ENCODE results near the gene GDF2.

GDF2 gene

DNA sequence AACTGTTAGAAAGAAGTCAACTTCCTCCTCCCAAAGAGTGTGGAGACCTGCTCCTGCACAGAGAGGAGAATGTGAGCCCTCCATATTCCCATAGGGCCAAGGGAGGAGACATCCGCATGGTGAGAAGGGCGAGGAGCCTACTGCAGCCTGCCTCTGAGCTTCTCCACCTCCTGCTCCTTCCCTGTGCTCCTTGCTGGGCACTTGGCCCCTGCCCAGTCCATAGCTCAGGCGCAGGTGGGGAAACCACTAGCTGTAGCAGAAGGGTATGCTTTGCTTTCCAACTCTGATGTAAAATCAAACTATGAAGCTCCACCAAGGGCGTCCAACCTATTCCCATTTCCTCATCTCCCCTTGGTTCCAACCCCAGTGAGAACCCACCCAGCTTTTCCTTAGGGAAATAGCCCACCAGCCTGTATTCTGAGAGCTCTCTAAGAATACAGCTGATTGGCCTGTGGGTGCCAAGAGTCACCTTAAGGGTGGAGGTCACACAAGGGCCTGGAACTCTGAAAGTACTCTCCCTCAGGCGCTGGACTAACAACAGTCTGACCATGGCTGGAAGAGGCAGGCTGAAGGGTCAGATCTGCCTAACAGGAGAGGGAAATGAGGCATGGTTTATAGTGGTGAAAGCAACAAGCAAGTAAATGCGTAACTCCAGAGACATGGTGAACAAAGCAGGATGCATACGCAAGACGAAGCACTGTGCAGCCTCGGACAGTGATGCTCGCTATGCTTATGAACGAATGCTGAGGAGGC lies 47.9 kb downstream of the GDF2 start:
- no peak overlapping the region for H3K4me3 ChIP-seq (ENCODE audit: low read depth, low read length)
- peaks cover 3% of the 10 kb centered on the region for H3K4me1 ChIP-seq (ENCODE audit: control insufficient read depth, insufficient read depth, low read length)
- H3K9me3 ChIP-seq (ENCODE audit: control insufficient read depth, insufficient read depth, low read length) = no peaks in the 10 kb centered on the region
- H3K9ac ChIP-seq (ENCODE audit: low read depth, low read length) = no peak overlapping the region
- H3K27me3 ChIP-seq (ENCODE audit: control insufficient read depth, insufficient read depth, low read length) = no peaks in the 10 kb centered on the region
- peaks cover 7% of the 10 kb centered on the region for H3K36me3 ChIP-seq (ENCODE audit: control insufficient read depth, insufficient read depth, low read length)

GRCh38 chr10:47370878-47371277 lies 48.6 kb downstream of the GDF2 start:
- no peak overlapping the region for H3K4me3 ChIP-seq (ENCODE audit: low read depth, low read length)
- no peaks in the 10 kb centered on the region for H3K9me3 ChIP-seq (ENCODE audit: control insufficient read depth, insufficient read depth, low read length)
- H3K27me3 ChIP-seq (ENCODE audit: control insufficient read depth, insufficient read depth, low read length) = no peaks in the 10 kb centered on the region
- H3K4me1 ChIP-seq (ENCODE audit: control insufficient read depth, insufficient read depth, low read length) = peaks cover 3% of the 10 kb centered on the region
- no peak overlapping the region for H3K9ac ChIP-seq (ENCODE audit: low read depth, low read length)
- H3K36me3 ChIP-seq (ENCODE audit: control insufficient read depth, insufficient read depth, low read length) = peaks cover 7% of the 10 kb centered on the region

DNA sequence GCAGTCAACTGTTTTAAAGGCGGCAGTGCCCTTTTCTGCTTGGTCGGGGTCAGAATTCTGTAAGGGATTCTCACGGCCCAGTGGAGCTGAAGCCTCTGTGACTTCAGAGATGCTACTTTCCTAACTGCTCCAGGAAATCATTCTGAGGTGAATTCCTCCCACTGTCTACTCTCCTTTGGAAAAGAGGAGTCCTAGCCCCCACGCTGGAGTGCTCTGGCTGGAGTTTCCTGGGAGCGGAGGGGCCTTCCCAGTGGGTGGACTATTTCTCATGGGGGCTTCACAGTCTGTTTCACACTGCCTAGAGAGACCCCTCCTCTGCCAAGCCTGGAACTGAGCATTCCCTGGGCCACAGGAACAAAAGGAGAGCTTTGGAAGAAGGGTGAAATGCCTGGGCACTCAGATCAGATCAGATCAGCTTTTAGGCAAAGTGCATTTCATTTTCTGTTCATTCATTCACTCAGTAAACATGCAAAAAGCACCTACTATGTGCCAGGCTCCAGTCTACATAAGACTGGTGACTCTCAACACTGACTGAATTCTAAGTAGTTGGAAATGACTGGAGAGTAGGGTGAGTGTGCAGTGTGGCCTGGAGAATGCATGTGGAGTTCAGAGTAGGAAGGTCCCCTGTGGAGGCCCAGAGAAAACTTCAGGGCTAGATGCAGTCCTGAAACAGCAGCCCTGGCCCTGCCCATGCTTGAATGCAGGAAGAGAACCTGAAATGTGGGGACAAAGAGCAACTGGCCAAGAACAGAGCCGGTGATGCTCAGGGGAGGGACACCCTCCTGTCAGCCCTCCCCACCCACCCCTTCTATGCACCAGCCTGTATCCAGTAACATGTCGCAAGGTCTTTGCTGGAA lies 49.6 kb downstream of the GDF2 start:
- no peaks in the 10 kb centered on the region for H3K27me3 ChIP-seq (ENCODE audit: control insufficient read depth, insufficient read depth, low read length)
- H3K4me3 ChIP-seq (ENCODE audit: low read depth, low read length) = no peak overlapping the region
- peaks cover 7% of the 10 kb centered on the region for H3K36me3 ChIP-seq (ENCODE audit: control insufficient read depth, insufficient read depth, low read length)
- H3K4me1 ChIP-seq (ENCODE audit: control insufficient read depth, insufficient read depth, low read length) = peaks cover 3% of the 10 kb centered on the region
- no peaks in the 10 kb centered on the region for H3K9me3 ChIP-seq (ENCODE audit: control insufficient read depth, insufficient read depth, low read length)
- no peak overlapping the region for H3K9ac ChIP-seq (ENCODE audit: low read depth, low read length)

DNA sequence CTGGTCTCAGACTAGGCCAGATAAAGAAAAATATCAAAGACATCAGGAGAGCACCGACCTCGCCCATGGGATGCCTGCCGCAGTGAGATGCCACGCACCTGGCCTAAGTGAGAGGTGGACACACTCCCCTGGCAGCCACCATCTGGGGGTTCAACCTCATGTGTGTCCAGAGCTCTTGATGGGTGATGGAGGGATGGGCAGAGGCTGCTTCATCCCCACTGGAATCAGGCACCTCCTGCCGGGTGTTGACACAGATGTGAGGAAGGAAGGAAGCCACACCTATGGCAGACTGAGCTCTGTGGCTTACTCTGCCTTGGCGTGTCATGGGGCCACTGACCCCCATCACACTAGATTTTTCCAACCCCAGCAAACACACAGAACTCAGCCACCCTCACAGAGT lies 50.5 kb downstream of the GDF2 start:
- Histone ChIP-seq H3K9ac (ENCODE audit: low read depth, low read length) (no peak overlapping the region), H3K9me3 (ENCODE audit: control insufficient read depth, insufficient read depth, low read length) (no peaks in the 10 kb centered on the region), H3K27me3 (ENCODE audit: control insufficient read depth, insufficient read depth, low read length) (no peaks in the 10 kb centered on the region), H3K4me1 (ENCODE audit: control insufficient read depth, insufficient read depth, low read length) (peaks cover 3% of the 10 kb centered on the region), H3K36me3 (ENCODE audit: control insufficient read depth, insufficient read depth, low read length) (peaks cover 3% of the 10 kb centered on the region), H3K4me3 (ENCODE audit: low read depth, low read length) (no peak overlapping the region)

GRCh38 chr10:47374611-47375536 lies 52.6 kb downstream of the GDF2 start:
- no peak overlapping the region for H3K9ac ChIP-seq (ENCODE audit: low read depth, low read length)
- no peak overlapping the region for H3K4me3 ChIP-seq (ENCODE audit: low read depth, low read length)
- peaks cover 3% of the 10 kb centered on the region for H3K4me1 ChIP-seq (ENCODE audit: control insufficient read depth, insufficient read depth, low read length)
- peaks cover 3% of the 10 kb centered on the region for H3K36me3 ChIP-seq (ENCODE audit: control insufficient read depth, insufficient read depth, low read length)
- no peaks in the 10 kb centered on the region for H3K9me3 ChIP-seq (ENCODE audit: control insufficient read depth, insufficient read depth, low read length)
- H3K27me3 ChIP-seq (ENCODE audit: control insufficient read depth, insufficient read depth, low read length) = no peaks in the 10 kb centered on the region

GRCh38 chr10:47376522-47377220 lies 54.4 kb downstream of the GDF2 start:
- Histone ChIP-seq H3K9me3 (ENCODE audit: control insufficient read depth, insufficient read depth, low read length) (no peaks in the 10 kb centered on the region), H3K4me1 (ENCODE audit: control insufficient read depth, insufficient read depth, low read length) (peaks cover 3% of the 10 kb centered on the region), H3K36me3 (ENCODE audit: control insufficient read depth, insufficient read depth, low read length) (peaks cover 3% of the 10 kb centered on the region), H3K9ac (ENCODE audit: low read depth, low read length) (no peak overlapping the region), H3K4me3 (ENCODE audit: low read depth, low read length) (no peak overlapping the region), H3K27me3 (ENCODE audit: control insufficient read depth, insufficient read depth, low read length) (no peaks in the 10 kb centered on the region)
